Endodermal cell (in vitro differentiated cells): ENCODE data around the gene TNF. TPM values are rescaled to one million over a fixed set of nuclear protein-coding genes. Genes with fewer than 3 reads are reported as not detected.
A peak's percentile ranks its signal among the peaks of the same experiment; 100 is the strongest.

ENCODE experiments used
- DNase-seq: peaks from one replicate; pipeline ENCODE4 v3.0.0-alpha.2; 2017
- H3K27ac ChIP-seq: 2 replicates; pipeline ENCODE4 v1.5.1; 2013; ENCODE audit warnings: mild to moderate bottlenecking, low read depth, low read length, moderate library complexity
- H3K27me3 ChIP-seq: 2 replicates; pipeline ENCODE4 v1.6.1; 2013; ENCODE audit warnings: mild to moderate bottlenecking, low read length, moderate library complexity; ENCODE audit not compliant: insufficient read depth, control insufficient read depth, poor library complexity, severe bottlenecking
- H3K36me3 ChIP-seq: 2 replicates; pipeline ENCODE4 v1.7.0; 2013; ENCODE audit warnings: mild to moderate bottlenecking, low read length, moderate library complexity; ENCODE audit not compliant: control insufficient read depth, insufficient read depth
- H3K4me1 ChIP-seq: one replicate; pipeline ENCODE4 v1.7.0; 2013; ENCODE audit warnings: low read length; ENCODE audit not compliant: control insufficient read depth, insufficient read depth
- H3K4me3 ChIP-seq: 2 replicates; pipeline ENCODE4 v1.5.1; 2013; ENCODE audit warnings: mild to moderate bottlenecking, low read length, moderate library complexity
- H3K9ac ChIP-seq: 2 replicates; pipeline ENCODE4 v1.6.1; 2013; ENCODE audit warnings: mild to moderate bottlenecking, low read length, moderate library complexity; ENCODE audit not compliant: poor library complexity, severe bottlenecking; ENCODE audit errors: extremely low read depth
- H3K9me3 ChIP-seq: 2 replicates; pipeline ENCODE4 v1.6.1; 2013; ENCODE audit warnings: mild to moderate bottlenecking, low read length, moderate library complexity; ENCODE audit not compliant: control insufficient read depth
- H3K27ac Mint-ChIP-seq: 2 replicates; pipeline ENCODE4 v1.8.0; 2020; ENCODE audit warnings: mixed read lengths
- H3K27me3 Mint-ChIP-seq: 2 replicates; pipeline ENCODE4 v1.8.0; 2021; ENCODE audit warnings: mild to moderate bottlenecking, mixed read lengths; ENCODE audit not compliant: insufficient read depth
- H3K36me3 Mint-ChIP-seq: 2 replicates; pipeline ENCODE4 v1.8.0; 2020; ENCODE audit warnings: low read depth, mixed read lengths
- H3K4me1 Mint-ChIP-seq: 2 replicates; pipeline ENCODE4 v1.8.0; 2020; ENCODE audit warnings: mixed read lengths
- H3K4me3 Mint-ChIP-seq: 2 replicates; pipeline ENCODE4 v1.8.0; 2020; ENCODE audit warnings: mild to moderate bottlenecking, moderate library complexity, mixed read lengths
- H3K9me3 Mint-ChIP-seq: 2 replicates; pipeline ENCODE4 v1.8.0; 2020; ENCODE audit warnings: mild to moderate bottlenecking, mixed read lengths
- CTCF ChIP-seq: fragments of 200-600 bp; sonication (generic); conservative IDR thresholded peaks from 2 replicates; pipeline ENCODE4 v1.5.0; 2021; ENCODE audit warnings: antibody characterized with exemption, mild to moderate bottlenecking
- WGBS, 2 experiments: methylation state at CpG; one replicate each; pipeline versions ENCODE4 v1.1.5 to v1.1.7; 2013; ENCODE audit warnings: missing lambda C conversion rate in 2 of 2, mixed read lengths in 1 of 2; ENCODE audit not compliant: insufficient coverage in 1 of 2, insufficient read length in 1 of 2; 5-methylcytosine and 5-hydroxymethylcytosine counted together
- total RNA-seq, 2 donors: library from RNA; stranded (reverse); fragmentation: NEBNext Ultra II Directional in 1 of 2; extraction: Animal tissue kit (Norgen Biotek cat#: 25700) in 1 of 2; gene quantifications; 2 replicates in 1 of 2; 3 replicates in 1 of 2; pipeline ENCODE4 v1.2.1, GENCODE V29; 2021

The TNF gene
- total RNA-seq, 2 donors from 2014 or later = not detected

GRCh38 chr6:31531162-31531561 lies 44.2 kb upstream of the TNF start:
- peaks cover 62% of the 10 kb centered on the region for H3K36me3 Mint-ChIP-seq
- H3K4me1 Mint-ChIP-seq = peaks cover 21% of the 10 kb centered on the region
- Histone ChIP-seq H3K27me3 (no peaks in the 10 kb centered on the region), H3K4me3 (no peak overlapping the region), H3K9me3 (no peaks in the 10 kb centered on the region), H3K9ac (no peak overlapping the region), H3K36me3 (peaks cover 67% of the 10 kb centered on the region), H3K27ac (no peak overlapping the region), H3K4me1 (no peaks in the 10 kb centered on the region)
- 95 to 98% methylated on average over 2 to 6 of the region's 7 CpGs for WGBS, 2 experiments
- peak overlapping the region; percentile 82 for H3K27ac Mint-ChIP-seq
- H3K9me3 Mint-ChIP-seq = no peaks in the 10 kb centered on the region
- no peak overlapping the region for H3K4me3 Mint-ChIP-seq
- H3K27me3 Mint-ChIP-seq = no peaks in the 10 kb centered on the region
- TF ChIP-seq CTCF = no peak
- no peak for DNase-seq

- no peaks in the 10 kb centered on the region for H3K9me3 ChIP-seq
Observed at GRCh38 chr6:31531771-31532643, 43.4 kb upstream of the TNF start.

More at GRCh38 chr6:31531771-31532643, 43.4 kb upstream of the TNF start:
- no peak for DNase-seq
- no peak overlapping the region for H3K27ac ChIP-seq
- H3K9me3 Mint-ChIP-seq = no peaks in the 10 kb centered on the region
- peaks cover 74% of the 10 kb centered on the region for H3K36me3 ChIP-seq
- H3K4me1 ChIP-seq = no peaks in the 10 kb centered on the region
- 90 to 94% methylated on average over 4 to 9 of the region's 9 CpGs for WGBS, 2 experiments
- H3K27me3 ChIP-seq = no peaks in the 10 kb centered on the region
- no peak overlapping the region for H3K4me3 Mint-ChIP-seq
- no peaks in the 10 kb centered on the region for H3K27me3 Mint-ChIP-seq
- H3K9ac ChIP-seq = no peak overlapping the region
- H3K36me3 Mint-ChIP-seq = peaks cover 69% of the 10 kb centered on the region
- H3K27ac Mint-ChIP-seq = no peak overlapping the region
- no peak for TF ChIP-seq CTCF
- no peak overlapping the region for H3K4me3 ChIP-seq
- H3K4me1 Mint-ChIP-seq = peaks cover 24% of the 10 kb centered on the region
